NCI-H748 (cell line): ENCODE results near the gene SHB.
"Not testable (repeated sequence)": the region's sequence is repeated elsewhere in the genome, so short reads cannot be mapped to it uniquely, and the experiment has no call there.

Source experiments
- DNase-seq: peaks from one replicate; lab custom pipeline; 2025; ENCODE audit not compliant: unreplicated experiment; lab: John Stamatoyannopoulos, UW

SHB gene

DNA sequence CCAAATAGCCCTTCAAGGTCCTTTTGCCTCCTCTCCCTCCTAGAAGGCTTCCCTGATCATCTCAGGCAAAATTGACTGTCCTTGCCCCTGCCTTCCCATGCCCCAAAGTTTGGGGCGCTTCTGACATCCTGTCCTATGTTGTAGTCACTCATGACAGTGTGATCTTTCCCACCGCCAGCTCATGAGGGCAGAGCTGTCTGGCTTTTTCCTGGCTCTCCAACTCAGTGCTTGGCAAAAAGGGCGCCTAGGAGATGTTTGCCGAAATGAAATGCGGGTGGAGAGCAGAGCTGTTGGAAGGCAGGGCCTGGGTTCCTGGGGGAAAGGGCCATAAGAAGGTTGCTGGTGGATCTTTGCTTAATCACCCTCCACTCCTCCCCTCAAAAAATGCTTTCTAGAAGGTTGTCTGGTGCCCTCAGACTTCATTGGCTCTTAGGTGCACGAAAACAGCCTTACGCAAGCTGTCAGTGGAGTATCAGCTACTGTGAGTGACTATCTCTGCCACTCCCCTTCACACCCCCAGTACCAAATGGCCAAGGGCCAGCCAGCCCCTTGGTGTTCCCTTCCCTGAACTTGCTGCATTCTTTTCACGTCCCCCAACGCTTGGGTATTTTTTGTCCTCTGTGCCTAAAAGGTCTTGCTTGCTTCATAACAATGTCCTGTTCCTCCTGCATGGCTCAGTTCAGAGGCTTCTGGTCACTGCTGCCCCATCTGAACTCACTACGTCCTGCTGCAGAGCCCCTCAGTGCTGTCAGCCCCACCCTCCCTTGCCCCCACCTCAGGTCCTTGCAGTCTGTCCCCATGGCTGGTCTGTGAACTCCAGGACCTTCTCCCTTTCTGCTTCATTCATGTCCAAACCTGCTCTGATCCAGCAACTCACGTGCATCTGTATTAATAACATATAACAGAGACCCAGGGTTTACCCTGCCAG is 162.5 kb downstream of the SHB start:
- DNase-seq = no peak

- DNase-seq = no peak
These were observed 163.3 kb downstream of the SHB start for GRCh38 chr9:37905776-37906175.

DNA sequence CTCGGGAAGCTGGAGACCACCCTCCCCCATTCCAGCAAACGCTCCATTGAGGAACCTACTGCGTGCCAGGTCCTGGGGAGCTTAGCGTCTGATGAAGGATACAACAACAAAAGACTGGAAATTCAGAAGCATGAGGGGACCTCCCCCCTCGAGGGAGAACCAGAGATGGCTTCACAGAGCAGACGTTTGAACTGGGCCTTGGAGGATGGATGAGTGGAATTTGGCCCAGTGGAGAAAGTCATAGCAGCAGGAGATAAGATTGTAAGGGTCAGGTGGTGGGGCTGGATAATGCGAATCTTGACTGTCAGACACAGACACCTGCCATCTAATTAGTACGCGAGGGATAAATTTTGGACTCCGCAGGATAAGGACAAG is 163.9 kb downstream of the SHB start:
- no peak for DNase-seq

- peak; percentile 55 for DNase-seq
These were observed 164.4 kb downstream of the SHB start for GRCh38 chr9:37904445-37905130.

GRCh38 chr9:37903647-37904444 is 165.2 kb downstream of the SHB start, which contains the start of gene SLC25A51:
SLC25A51 (minus strand) TSS chr9:37904127; CDS start chr9:37888550, 15,577 bp downstream.
- DNase-seq = peak; percentile 95

DNA sequence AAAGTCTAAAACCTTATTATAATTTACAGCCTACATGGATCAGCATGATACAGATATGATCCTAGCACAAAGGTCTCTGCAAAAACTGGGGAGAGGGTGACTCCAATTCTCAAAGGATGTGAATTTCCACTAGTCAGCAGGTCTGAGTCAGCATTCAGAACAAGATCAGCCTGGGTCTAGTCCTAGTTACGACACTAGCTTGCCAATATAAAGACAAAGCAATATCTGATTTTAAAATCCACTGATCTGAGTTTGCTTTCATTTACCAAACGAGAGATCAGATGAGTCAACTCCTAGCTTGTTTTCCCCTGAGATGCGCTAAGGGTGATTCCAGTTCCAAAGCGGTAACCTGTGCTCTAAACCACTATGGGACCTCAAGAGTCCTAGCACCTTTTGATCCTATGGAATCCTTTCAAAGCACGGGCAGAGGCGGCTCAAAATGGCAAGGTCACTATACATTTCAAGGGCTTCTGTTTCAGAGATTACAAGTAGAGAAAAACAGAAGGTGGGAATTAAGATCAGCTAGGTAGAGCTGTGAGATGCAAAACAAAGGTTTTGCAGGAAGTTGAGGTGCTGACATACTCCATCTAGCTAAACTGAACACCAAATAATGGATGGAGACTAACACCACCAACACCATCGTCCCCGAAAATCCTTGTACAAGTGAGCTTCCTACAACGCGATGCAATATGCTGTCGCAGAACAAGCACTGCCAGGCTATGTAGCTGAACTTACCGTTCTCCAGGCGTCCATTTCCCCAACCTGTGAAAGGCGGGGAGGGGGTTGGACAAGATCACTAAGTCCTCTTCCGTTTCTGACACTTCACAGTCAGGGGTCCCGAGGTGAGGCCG is 166.0 kb downstream of the SHB start:
- DNase-seq = peak; percentile 70

DNA sequence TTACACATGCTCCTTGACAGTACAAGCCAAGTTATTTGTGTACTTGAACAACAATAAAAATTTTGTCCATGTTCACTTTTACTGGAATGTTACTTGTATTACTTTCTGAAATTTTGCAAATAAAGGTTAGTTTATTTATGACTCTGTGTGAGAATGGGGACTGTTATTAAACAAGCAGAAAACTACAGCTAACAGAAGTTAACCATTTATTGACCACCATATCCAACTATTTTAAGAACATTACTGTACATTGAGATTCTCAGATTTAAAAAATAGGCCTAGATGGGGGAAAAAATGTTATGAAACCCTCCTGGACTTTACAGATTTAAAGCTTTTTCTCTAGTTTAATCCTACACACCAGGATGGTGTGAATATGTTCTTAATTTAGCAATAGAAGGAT is 166.9 kb downstream of the SHB start:
- DNase-seq = no peak

GRCh38 chr9:37899041-37899440 is 170.0 kb downstream of the SHB start:
- no peak for DNase-seq

DNA sequence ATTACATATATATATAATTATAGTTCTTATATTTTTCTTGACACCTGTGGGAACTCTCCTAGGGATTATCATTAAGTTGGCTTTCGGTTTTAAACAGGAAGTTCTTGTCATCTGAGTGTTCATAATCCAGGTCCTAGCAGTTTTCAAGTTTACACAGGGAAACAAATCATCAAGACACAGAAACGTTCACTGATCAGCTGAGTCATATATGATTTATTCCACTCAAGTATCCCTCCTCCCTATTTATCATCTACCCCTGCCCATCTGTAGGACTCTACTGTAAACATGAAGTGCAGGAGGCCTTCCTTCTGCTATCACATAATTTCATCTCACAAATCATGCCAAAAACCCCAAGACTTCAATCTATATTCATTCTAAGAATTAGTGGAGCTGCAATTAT is 171.4 kb downstream of the SHB start:
- DNase-seq = no peak

- DNase-seq = no peak
These were observed 177.0 kb downstream of the SHB start for GRCh38 chr9:37892063-37892462.

DNA sequence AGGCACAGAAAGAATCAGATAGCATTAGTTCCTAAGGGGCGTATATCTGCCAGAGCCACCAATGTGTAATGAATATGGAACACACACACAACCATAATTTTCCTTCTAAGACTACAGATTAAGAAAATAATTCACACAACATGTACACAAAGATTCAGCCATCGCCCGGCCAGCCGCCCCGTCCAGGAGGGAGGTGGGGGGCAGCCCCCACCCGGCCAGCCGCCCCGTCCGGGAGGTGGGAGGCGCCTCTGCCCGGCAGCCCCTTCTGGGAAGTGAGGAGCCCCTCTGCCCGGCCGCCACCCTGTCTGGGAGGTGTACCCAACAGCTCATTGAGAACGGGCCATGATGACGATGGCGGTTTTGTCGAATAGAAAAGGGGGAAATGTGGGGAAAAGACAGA is 178.0 kb downstream of the SHB start:
- DNase-seq = not testable (repeated sequence)

GRCh38 chr9:37889536-37889935 is 179.5 kb downstream of the SHB start:
- DNase-seq = no peak

- DNase-seq = not testable (repeated sequence)
These were observed 180.9 kb downstream of the SHB start for GRCh38 chr9:37887977-37888583.

GRCh38 chr9:37880916-37881479 is 188.0 kb downstream of the SHB start:
- DNase-seq = no peak

GRCh38 chr9:37876376-37876775 is 192.7 kb downstream of the SHB start:
- no peak for DNase-seq

DNA sequence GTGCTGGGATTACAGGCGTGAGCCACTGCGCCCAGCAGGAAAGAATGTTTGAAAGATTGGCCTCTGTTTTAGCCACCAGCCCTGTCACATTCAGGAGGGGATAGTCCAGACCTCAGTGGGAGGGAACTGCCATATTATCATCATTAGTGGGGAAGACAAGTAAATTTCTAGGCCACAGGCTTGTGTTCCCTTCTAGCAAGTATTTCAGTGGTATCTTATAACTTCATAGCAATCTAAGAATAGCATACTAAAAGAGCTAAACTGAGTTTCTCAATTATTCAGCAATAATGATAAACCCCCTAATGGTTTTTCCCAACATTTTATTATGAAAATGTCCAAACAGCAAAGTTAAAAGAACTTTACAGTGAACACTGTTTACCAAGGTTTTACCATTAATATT is 195.1 kb downstream of the SHB start:
- DNase-seq = no peak

DNA sequence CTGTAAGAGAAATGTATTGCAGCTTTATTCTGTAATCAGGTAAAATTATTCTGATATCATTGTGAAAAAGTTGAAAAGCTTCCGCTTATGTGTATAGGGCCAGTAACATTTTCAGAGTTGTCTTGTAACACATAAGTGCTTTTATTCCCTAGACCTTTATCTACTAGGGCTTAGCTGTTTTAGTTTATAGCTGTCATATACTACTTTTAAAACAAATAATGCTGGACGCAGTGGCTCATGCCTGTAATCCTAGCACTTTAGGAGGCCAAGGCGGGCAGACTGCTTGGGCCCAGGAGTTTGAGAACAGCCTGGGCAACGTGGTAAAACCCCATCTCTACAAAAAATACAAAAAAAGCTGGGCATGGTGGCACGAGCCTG is 198.2 kb downstream of the SHB start:
- DNase-seq = no peak

DNA sequence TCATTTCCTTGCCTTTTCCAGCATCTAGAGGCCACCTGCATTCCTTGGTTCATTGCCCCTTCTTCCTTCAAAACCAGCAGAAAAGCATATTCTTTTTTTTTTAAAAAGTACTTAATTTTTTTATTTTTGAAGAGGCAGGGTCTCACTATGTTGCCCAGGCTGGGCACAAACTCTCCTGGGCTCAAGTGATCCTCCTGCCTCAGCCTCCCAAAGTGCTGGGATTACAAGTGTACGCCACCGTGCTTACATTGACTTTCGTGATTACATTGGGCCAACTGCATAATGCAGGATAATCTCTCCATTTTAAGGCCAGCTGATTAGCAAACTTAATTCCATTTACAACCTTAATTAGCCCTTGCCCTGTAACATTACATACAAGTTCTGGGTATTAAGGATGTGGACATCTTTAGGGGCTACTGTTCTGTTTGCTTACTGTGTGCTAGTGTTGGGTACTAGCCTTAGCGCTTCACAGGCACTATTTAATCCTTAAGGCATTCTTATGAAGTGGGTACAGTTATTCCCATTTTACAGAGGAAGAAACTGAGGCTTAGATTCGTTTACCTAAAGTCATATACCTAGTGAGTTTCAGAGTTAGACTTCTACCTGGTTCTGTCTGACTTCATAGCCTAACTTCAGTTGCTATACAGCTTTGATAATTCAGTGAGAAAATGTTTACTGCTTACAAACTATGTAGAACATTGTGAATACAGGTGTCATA is 198.8 kb downstream of the SHB start:
- DNase-seq = no peak
